Umbilical cord (tissue), 2 donors: Measurements from ENCODE around the gene PIF1. TPM values are rescaled to one million over a fixed set of nuclear protein-coding genes. Genes with fewer than 3 reads are reported as not detected.
"Not testable (repeated sequence)": the region's sequence is repeated elsewhere in the genome, so short reads cannot be mapped to it uniquely, and the experiment has no call there.

ENCODE experiments used
- DNase-seq: peaks from one replicate; pipeline ENCODE4 v3.0.0-alpha.2; 2015; ENCODE audit warnings: low spot score
- total RNA-seq: library from RNA; depleted of rRNA; stranded (reverse); fragments of >200 nt; gene quantifications from one replicate; pipeline ENCODE4 v1.2.3, GENCODE V29; 2014; ENCODE audit warnings: low replicate concordance; ENCODE audit not compliant: insufficient read depth

PIF1 gene
- total RNA-seq, 1 donor from 2014 or later: 1.7 TPM

- DNase-seq: no peak
These were observed 22.6 kb upstream of the PIF1 start for GRCh38 chr15:64847876-64848716.

GRCh38 chr15:64847448-64847847, 22.0 kb upstream of the PIF1 start:
- no peak for DNase-seq

GRCh38 chr15:64847016-64847415, 21.6 kb upstream of the PIF1 start:
- DNase-seq: no peak

- no peak for DNase-seq
These were observed 20.6 kb upstream of the PIF1 start for GRCh38 chr15:64845831-64846595.

GRCh38 chr15:64845183-64845611, 19.8 kb upstream of the PIF1 start:
- DNase-seq: no peak

- DNase-seq: no peak
These were observed 19.2 kb upstream of the PIF1 start for GRCh38 chr15:64844576-64845145.

GRCh38 chr15:64843991-64844390, 18.5 kb upstream of the PIF1 start:
- DNase-seq: no peak

GRCh38 chr15:64842986-64843561, 17.6 kb upstream of the PIF1 start:
- DNase-seq: peak; percentile 65

- peak; percentile 65 for DNase-seq
These were observed 16.9 kb upstream of the PIF1 start for GRCh38 chr15:64842096-64842939.

GRCh38 chr15:64841344-64842095, 16.1 kb upstream of the PIF1 start, which contains the start of gene PLEKHO2:
TSS of gene PLEKHO2 (plus strand) at chr15:64841915. CDS start at chr15:64842017, 102 bp downstream.
- peak; percentile 98 for DNase-seq

- DNase-seq: no peak
These were observed 15.6 kb upstream of the PIF1 start for GRCh38 chr15:64841060-64841343.

- no peak for DNase-seq
These were observed 12.1 kb upstream of the PIF1 start for GRCh38 chr15:64837502-64837901.

GRCh38 chr15:64836023-64836536, 10.6 kb upstream of the PIF1 start:
- no peak for DNase-seq

- DNase-seq: no peak
These were observed 8.2 kb upstream of the PIF1 start for GRCh38 chr15:64833690-64834089.

GRCh38 chr15:64828985-64829384, 3.5 kb upstream of the PIF1 start:
- no peak for DNase-seq

GRCh38 chr15:64824929-64825430, 467 bp downstream of the PIF1 start:
- no peak for DNase-seq

- no peak for DNase-seq
These were observed 9.0 kb downstream of the PIF1 start for GRCh38 chr15:64816452-64816851.

GRCh38 chr15:64814965-64815364, 10.5 kb downstream of the PIF1 start:
- not testable (repeated sequence) for DNase-seq

GRCh38 chr15:64814283-64814682, 11.2 kb downstream of the PIF1 start:
- not testable (repeated sequence) for DNase-seq

- no peak for DNase-seq
These were observed 12.4 kb downstream of the PIF1 start for GRCh38 chr15:64813075-64813474.
